ENCODE results near the gene SLC35F3. TPM values are rescaled to one million over a fixed set of nuclear protein-coding genes. Genes with fewer than 3 reads are reported as not detected.
"Not testable (repeated sequence)": the region's sequence is repeated elsewhere in the genome, so short reads cannot be mapped to it uniquely, and the experiment has no call there.

Gene SLC35F3
- total RNA-seq, 1 donor from 2014 or later, result 0.52 TPM

DNA sequence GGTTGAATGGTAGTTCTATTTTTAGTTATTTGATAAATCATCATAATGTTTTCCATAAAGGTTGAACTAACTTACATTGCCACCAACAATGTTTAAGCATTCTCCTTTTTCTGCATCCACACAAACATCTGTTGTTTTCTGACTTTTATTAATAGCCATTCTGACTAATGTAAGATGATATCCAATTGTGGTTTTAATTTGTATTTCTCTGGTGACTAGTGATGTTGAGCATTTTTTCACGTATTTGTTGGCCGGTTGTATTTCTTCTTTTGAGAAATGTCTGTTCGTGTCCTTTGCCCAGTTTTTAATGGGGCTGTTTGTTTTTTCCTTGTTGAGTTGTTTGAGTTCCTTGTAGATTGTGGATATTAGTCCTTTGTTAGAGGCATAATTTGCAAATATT, 24.6 kb upstream of the SLC35F3 start:
- Histone ChIP-seq H3K4me1 (ENCODE audit: control insufficient read depth in 3 of 3, insufficient read depth in 3 of 3, low read length in 3 of 3) (no peaks in the 10 kb centered on the region), H3K9ac (ENCODE audit: low read depth in 1 of 3, low read length in 3 of 3) (no peak overlapping the region), H3K36me3 (ENCODE audit: control insufficient read depth in 3 of 3, insufficient read depth in 3 of 3, low read length in 3 of 3) (no peaks in the 10 kb centered on the region), H3K27ac (ENCODE audit: low read depth, low read length) (no peak overlapping the region), H3K4me3 (ENCODE audit: low read length in 3 of 3) (no peak overlapping the region), H3K9me3 (ENCODE audit: control insufficient read depth in 3 of 3, low read length in 3 of 3) (no peaks in the 10 kb centered on the region), H3K27me3 (ENCODE audit: control insufficient read depth in 3 of 3, insufficient read depth in 3 of 3, low read length in 3 of 3) (no peaks in the 10 kb centered on the region)

DNA sequence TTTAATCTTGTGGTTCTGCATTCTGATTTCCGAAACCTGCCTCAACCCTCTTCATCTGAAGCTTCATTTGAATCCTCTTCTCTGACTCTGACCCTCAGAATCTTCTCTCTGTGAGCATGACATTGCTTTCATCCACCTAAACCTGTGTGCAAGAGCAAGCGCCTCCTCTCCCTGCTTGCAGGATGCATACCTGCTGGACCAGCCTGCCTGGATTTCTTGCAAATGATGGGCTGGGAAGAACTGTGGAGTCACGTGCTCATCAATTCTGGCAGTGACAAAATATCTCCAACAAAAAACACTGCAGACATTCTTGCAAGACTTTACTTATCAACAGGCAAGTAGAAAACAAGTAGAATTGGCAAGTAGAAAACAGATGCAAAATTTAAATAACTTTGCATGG, 20.8 kb upstream of the SLC35F3 start:
- no peak overlapping the region for H3K9ac ChIP-seq (ENCODE audit: low read depth in 1 of 3, low read length in 3 of 3)
- no peak overlapping the region for H3K27ac ChIP-seq (ENCODE audit: low read depth, low read length)
- no peak overlapping the region for H3K4me3 ChIP-seq (ENCODE audit: low read length in 3 of 3)
- no peaks in the 10 kb centered on the region for H3K9me3 ChIP-seq (ENCODE audit: control insufficient read depth in 3 of 3, low read length in 3 of 3)
- no peaks in the 10 kb centered on the region for H3K4me1 ChIP-seq (ENCODE audit: control insufficient read depth in 3 of 3, insufficient read depth in 3 of 3, low read length in 3 of 3)
- H3K27me3 ChIP-seq (ENCODE audit: control insufficient read depth in 3 of 3, insufficient read depth in 3 of 3, low read length in 3 of 3), result no peaks in the 10 kb centered on the region
- no peaks in the 10 kb centered on the region for H3K36me3 ChIP-seq (ENCODE audit: control insufficient read depth in 3 of 3, insufficient read depth in 3 of 3, low read length in 3 of 3)

DNA sequence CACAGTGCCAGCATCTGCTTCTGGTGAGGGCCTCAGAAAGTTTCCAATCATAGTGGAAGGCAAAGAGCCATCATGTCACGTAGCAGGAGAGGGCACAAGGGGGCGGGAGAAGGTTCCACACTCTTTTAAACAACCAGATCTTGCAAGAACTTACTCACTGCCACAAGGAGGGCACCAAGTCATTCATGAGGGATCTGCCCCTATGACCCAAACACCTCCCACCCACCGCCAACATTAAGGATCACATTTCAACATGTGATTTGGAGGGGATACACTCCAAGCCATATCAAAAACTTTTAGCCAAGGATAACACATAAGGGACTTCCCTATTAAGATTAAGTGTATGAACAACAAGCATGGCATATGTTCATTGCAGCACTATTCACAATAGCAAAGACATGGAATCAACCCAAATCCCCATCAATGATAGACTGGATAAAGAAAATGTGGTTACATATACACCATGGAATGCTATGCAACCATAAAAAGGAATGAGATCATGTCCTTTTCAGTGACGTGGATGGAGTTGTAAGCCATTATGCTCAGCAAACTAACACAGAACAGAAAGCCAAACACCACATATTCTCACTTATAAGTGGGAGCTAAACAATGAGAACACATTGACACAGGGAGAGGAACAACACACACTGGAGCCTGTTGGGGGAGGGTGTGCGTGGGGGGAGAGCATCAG, 19.9 kb upstream of the SLC35F3 start:
- no peaks in the 10 kb centered on the region for H3K4me1 ChIP-seq (ENCODE audit: control insufficient read depth in 3 of 3, insufficient read depth in 3 of 3, low read length in 3 of 3)
- H3K9ac ChIP-seq (ENCODE audit: low read depth in 1 of 3, low read length in 3 of 3), result no peak overlapping the region
- no peaks in the 10 kb centered on the region for H3K36me3 ChIP-seq (ENCODE audit: control insufficient read depth in 3 of 3, insufficient read depth in 3 of 3, low read length in 3 of 3)
- H3K27me3 ChIP-seq (ENCODE audit: control insufficient read depth in 3 of 3, insufficient read depth in 3 of 3, low read length in 3 of 3), result no peaks in the 10 kb centered on the region
- no peak overlapping the region for H3K27ac ChIP-seq (ENCODE audit: low read depth, low read length)
- no peak overlapping the region for H3K4me3 ChIP-seq (ENCODE audit: low read length in 3 of 3)
- no peaks in the 10 kb centered on the region for H3K9me3 ChIP-seq (ENCODE audit: control insufficient read depth in 3 of 3, low read length in 3 of 3)

DNA sequence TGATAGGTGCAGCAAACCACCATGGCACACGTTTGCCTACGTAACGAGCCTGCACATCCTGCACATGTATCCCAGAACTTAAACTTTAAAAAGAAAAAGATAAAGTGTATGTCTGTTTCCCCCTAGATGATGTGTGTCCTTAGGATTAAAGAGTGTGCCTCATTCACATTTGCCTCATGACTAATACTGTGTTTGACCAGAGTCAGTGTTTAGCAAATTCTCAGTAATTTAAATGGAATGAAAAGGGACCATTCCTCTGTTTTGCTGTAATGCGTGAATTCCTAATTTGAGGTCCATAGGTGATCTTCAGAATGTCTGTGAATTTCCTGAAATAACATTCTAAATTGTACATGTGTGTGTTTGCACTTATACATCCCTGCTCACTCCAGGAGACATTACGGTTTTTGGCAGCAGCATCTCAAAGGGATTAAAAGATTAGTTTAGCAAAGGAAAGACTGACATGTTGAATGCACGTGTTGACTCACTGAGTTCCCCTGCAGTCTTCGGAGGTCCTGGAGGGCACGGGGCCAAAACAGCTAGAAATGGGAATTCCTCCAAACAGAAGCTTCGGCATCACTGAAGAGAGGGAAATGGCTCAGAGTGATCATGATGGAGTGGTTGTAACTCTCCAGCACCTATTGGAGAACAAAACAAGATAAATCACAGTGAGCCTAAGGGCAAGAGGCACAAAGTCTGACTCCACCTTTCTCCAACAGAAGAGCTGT, 19.1 kb upstream of the SLC35F3 start:
- Histone ChIP-seq H3K27ac (ENCODE audit: low read depth, low read length) (no peak overlapping the region), H3K36me3 (ENCODE audit: control insufficient read depth in 3 of 3, insufficient read depth in 3 of 3, low read length in 3 of 3) (no peaks in the 10 kb centered on the region), H3K9ac (ENCODE audit: low read depth in 1 of 3, low read length in 3 of 3) (no peak overlapping the region), H3K9me3 (ENCODE audit: control insufficient read depth in 3 of 3, low read length in 3 of 3) (no peaks in the 10 kb centered on the region), H3K27me3 (ENCODE audit: control insufficient read depth in 3 of 3, insufficient read depth in 3 of 3, low read length in 3 of 3) (no peaks in the 10 kb centered on the region), H3K4me1 (ENCODE audit: control insufficient read depth in 3 of 3, insufficient read depth in 3 of 3, low read length in 3 of 3) (no peaks in the 10 kb centered on the region), H3K4me3 (ENCODE audit: low read length in 3 of 3) (no peak overlapping the region)

DNA sequence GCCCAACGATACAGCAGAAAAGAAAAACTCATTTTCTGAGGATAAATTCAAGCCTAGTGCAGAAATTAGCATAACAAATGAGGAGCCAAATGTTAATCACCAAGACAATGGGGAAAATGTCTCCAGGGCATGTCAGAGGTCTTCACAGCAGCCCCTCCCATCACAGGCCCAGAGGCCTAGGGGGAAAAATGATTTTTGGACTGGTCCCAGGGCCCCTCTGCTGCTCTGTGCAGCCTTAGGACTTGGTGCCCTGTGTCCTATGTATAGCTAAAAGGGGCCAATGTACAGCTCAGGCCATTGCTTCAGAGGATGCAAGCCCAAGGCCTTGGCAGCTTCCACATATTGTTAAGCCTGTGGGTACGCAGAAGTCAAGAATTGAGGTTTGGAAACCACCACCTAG, 13.3 kb upstream of the SLC35F3 start:
- not testable (repeated sequence) for H3K9ac ChIP-seq (ENCODE audit: low read depth in 1 of 3, low read length in 3 of 3); H3K27me3 ChIP-seq (ENCODE audit: control insufficient read depth in 3 of 3, insufficient read depth in 3 of 3, low read length in 3 of 3); H3K27ac ChIP-seq (ENCODE audit: low read depth, low read length); H3K4me1 ChIP-seq (ENCODE audit: control insufficient read depth in 3 of 3, insufficient read depth in 3 of 3, low read length in 3 of 3); H3K4me3 ChIP-seq (ENCODE audit: low read length in 3 of 3); H3K36me3 ChIP-seq (ENCODE audit: control insufficient read depth in 3 of 3, insufficient read depth in 3 of 3, low read length in 3 of 3); H3K9me3 ChIP-seq (ENCODE audit: control insufficient read depth in 3 of 3, low read length in 3 of 3)

DNA sequence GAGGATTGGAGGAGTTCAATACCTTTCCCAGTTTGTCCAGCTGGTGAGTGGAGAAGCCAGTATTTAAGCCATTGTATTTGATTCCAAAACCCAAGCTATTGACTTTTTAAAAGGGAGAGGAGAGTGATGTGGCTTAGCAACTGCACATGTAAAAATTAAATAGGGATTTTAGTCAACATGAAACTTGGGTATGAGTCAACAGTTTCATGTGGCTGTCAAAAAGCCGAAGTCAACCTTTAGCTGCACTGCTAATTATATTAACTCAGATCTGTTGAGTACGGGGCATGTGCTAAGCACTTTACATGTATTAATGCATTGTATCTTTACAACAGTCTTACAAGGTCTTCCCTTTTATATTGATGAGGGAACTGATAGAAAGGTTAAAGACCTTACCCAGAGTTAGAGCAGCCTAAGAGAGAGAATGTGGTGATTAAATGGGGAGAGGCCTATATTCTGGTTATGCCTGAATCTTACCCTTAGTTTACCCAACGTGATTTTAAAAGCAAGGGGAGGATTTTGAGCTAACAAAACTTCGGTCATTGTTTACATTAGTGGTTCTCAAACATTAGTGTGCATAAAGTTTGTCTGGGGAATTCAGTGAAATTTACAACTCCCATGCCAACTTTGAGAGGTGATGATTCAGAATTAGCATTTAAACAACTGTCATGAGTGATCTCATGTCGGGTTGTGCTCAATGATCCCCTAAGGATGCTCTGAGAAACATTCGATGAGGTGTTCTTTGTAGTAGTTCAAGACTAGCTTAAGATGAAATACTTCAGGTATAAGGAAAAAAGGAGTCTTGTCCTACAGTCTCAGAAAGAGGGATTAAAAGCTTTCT, 6.9 kb upstream of the SLC35F3 start:
- H3K4me1 ChIP-seq (ENCODE audit: control insufficient read depth in 3 of 3, insufficient read depth in 3 of 3, low read length in 3 of 3), result no peaks in the 10 kb centered on the region
- no peaks in the 10 kb centered on the region for H3K27me3 ChIP-seq (ENCODE audit: control insufficient read depth in 3 of 3, insufficient read depth in 3 of 3, low read length in 3 of 3)

DNA sequence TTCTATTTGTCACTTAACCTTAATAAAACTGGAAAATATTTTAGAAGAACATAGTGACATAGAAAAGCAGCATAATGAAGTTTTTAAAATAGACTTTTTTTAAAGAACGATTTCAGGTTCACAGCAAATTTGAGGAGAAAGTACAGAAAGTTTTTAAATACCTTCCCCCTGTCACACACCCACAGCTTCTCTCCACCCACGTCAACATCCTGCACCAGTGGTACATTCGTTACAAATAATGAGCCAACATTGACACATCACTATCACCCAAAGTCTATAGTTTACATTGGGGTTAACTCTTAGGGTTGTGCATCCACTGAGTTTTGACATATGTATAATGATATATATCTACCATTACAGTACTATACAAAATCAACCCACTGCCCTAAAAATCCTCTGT, 3.0 kb upstream of the SLC35F3 start:
- peaks cover 0 to 2% (median 0%) of the 10 kb centered on the region in 3 donors for H3K9me3 ChIP-seq (ENCODE audit: control insufficient read depth in 3 of 3, low read length in 3 of 3)
- H3K27ac ChIP-seq (ENCODE audit: low read depth, low read length), result no peak overlapping the region
- no peaks in the 10 kb centered on the region for H3K36me3 ChIP-seq (ENCODE audit: control insufficient read depth in 3 of 3, insufficient read depth in 3 of 3, low read length in 3 of 3)
- no peak overlapping the region for H3K4me3 ChIP-seq (ENCODE audit: low read length in 3 of 3)
- no peaks in the 10 kb centered on the region for H3K4me1 ChIP-seq (ENCODE audit: control insufficient read depth in 3 of 3, insufficient read depth in 3 of 3, low read length in 3 of 3)
- H3K27me3 ChIP-seq (ENCODE audit: control insufficient read depth in 3 of 3, insufficient read depth in 3 of 3, low read length in 3 of 3), result peaks cover 12 to 14% (median 13%) of the 10 kb centered on the region in 3 donors
- H3K9ac ChIP-seq (ENCODE audit: low read depth in 1 of 3, low read length in 3 of 3), result no peak overlapping the region

More for the DNA sequence above, 6.9 kb upstream of the SLC35F3 start:
- no peak overlapping the region for H3K9ac ChIP-seq (ENCODE audit: low read depth in 1 of 3, low read length in 3 of 3)
- no peak overlapping the region for H3K27ac ChIP-seq (ENCODE audit: low read depth, low read length)
- no peaks in the 10 kb centered on the region for H3K36me3 ChIP-seq (ENCODE audit: control insufficient read depth in 3 of 3, insufficient read depth in 3 of 3, low read length in 3 of 3)
- peaks cover 0 to 2% (median 0%) of the 10 kb centered on the region in 3 donors for H3K9me3 ChIP-seq (ENCODE audit: control insufficient read depth in 3 of 3, low read length in 3 of 3)
- no peak overlapping the region for H3K4me3 ChIP-seq (ENCODE audit: low read length in 3 of 3)

DNA sequence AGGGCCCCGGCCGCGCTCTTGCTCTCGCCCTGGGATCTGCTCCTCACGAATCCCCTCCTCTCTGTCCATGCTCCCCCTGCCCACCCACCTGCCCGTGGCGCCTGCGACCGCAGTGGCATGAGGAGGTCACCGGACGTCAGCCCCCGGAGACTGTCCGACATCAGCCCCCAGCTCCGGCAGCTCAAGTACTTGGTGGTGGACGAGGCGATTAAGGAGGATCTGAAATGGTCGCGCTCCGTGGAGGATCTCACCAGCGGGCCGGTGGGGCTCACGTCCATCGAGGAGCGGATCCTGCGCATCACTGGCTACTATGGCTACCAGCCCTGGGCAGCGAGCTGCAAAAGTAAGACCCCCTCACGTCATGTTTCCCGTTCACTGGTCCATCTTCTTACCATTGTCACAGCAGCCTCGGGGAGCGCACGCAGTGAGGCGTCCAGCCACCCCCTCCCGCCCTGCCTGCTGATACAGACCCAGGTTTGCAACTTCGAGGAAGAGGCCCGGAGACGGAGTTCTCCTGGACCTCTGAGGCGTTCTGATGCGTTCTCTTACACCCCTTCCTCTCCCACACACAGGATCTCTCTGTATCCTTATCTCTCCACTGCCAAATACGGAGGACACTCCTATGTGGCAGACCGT, 1.1 kb downstream of the SLC35F3 start:
- no peak overlapping the region for H3K27ac ChIP-seq (ENCODE audit: low read depth, low read length)
- H3K9ac ChIP-seq (ENCODE audit: low read depth in 1 of 3, low read length in 3 of 3), result no peak overlapping the region
- peaks cover 12 to 14% (median 13%) of the 10 kb centered on the region in 3 donors for H3K27me3 ChIP-seq (ENCODE audit: control insufficient read depth in 3 of 3, insufficient read depth in 3 of 3, low read length in 3 of 3)
- no peaks in the 10 kb centered on the region for H3K4me1 ChIP-seq (ENCODE audit: control insufficient read depth in 3 of 3, insufficient read depth in 3 of 3, low read length in 3 of 3)
- no peaks in the 10 kb centered on the region for H3K9me3 ChIP-seq (ENCODE audit: control insufficient read depth in 3 of 3, low read length in 3 of 3)
- H3K4me3 ChIP-seq (ENCODE audit: low read length in 3 of 3), result no peak overlapping the region
- H3K36me3 ChIP-seq (ENCODE audit: control insufficient read depth in 3 of 3, insufficient read depth in 3 of 3, low read length in 3 of 3), result no peaks in the 10 kb centered on the region

DNA sequence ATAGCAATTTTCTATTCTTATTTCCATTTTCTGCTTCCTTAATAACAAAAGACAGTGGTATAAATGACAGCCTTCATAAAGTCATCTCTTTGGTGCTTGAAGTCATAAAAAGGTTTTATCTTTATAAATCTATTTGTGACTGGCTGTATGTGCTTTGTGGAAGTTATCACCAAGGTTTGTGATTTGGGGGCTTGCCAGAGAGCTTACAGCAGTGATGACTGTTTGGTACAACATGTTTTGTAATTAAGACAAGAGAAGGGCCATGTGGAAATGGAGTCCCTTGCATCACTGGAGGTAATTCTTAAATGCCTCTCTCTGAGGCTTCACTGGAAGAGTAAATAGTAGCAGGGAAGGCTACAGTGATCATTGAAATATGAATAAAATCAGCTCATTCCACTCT, 2.7 kb downstream of the SLC35F3 start:
- no peaks in the 10 kb centered on the region for H3K9me3 ChIP-seq (ENCODE audit: control insufficient read depth in 3 of 3, low read length in 3 of 3)
- peaks cover 12 to 14% (median 13%) of the 10 kb centered on the region in 3 donors for H3K27me3 ChIP-seq (ENCODE audit: control insufficient read depth in 3 of 3, insufficient read depth in 3 of 3, low read length in 3 of 3)

More for the DNA sequence above, 2.7 kb downstream of the SLC35F3 start:
- H3K4me3 ChIP-seq (ENCODE audit: low read length in 3 of 3), result no peak overlapping the region
- H3K27ac ChIP-seq (ENCODE audit: low read depth, low read length), result no peak overlapping the region
- no peak overlapping the region for H3K9ac ChIP-seq (ENCODE audit: low read depth in 1 of 3, low read length in 3 of 3)
- no peaks in the 10 kb centered on the region for H3K4me1 ChIP-seq (ENCODE audit: control insufficient read depth in 3 of 3, insufficient read depth in 3 of 3, low read length in 3 of 3)
- H3K36me3 ChIP-seq (ENCODE audit: control insufficient read depth in 3 of 3, insufficient read depth in 3 of 3, low read length in 3 of 3), result no peaks in the 10 kb centered on the region
